Measurements from ENCODE around the gene VAV2.

GRCh38 chr9:133881671-133882381, 110.3 kb downstream of the VAV2 start:
- TF ChIP-seq CTCF (IDR thresholded peaks at IDR 0.05), result no peak
- no peak for TF ChIP-seq EP300 (IDR thresholded peaks at IDR 0.05)

Data from esophagus muscularis mucosa (tissue), 3 donors.